ENCODE results near the gene ARPC4.

DNA sequence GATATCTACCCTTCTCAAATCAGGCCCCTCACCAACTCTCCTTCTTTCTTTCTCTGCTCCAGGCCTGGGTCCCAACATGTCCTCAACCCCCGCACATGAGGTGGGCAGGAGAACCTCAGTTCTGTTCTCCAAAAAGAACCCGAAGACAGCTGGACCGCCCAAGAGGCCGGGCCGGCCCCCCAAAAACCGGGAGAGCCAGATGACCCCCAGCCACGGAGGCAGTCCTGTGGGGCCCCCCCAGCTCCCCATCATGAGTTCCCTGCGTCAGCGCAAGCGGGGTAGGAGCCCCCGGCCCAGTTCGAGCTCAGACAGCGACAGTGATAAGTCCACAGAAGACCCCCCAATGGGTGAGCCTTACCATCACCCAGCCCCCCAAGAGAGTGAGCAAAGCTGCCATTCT lies 48.7 kb upstream of the ARPC4 start:
- no peak for TF ChIP-seq CTCF (IDR thresholded peaks at IDR 0.05)
- TF ChIP-seq, protein P1, sequence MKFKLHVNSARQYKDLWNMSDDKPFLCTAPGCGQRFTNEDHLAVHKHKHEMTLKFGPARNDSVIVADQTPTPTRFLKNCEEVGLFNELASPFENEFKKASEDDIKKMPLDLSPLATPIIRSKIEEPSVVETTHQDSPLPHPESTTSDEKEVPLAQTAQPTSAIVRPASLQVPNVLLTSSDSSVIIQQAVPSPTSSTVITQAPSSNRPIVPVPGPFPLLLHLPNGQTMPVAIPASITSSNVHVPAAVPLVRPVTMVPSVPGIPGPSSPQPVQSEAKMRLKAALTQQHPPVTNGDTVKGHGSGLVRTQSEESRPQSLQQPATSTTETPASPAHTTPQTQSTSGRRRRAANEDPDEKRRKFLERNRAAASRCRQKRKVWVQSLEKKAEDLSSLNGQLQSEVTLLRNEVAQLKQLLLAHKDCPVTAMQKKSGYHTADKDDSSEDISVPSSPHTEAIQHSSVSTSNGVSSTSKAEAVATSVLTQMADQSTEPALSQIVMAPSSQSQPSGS (CRISPR knock-in tag; IDR thresholded peaks at IDR 0.05; ENCODE audit: borderline replicate concordance, low read depth), result no peak
- TF ChIP-seq ATF1 (CRISPR knock-in tag; IDR thresholded peaks at IDR 0.05), result no peak
- TF ChIP-seq NR2C2 (CRISPR knock-in tag; IDR thresholded peaks at IDR 0.05), result no peak
- no peak for TF ChIP-seq FOXJ3 (CRISPR knock-in tag; IDR thresholded peaks at IDR 0.05; ENCODE audit: borderline replicate concordance)
- TF ChIP-seq ELF4 (CRISPR knock-in tag; IDR thresholded peaks at IDR 0.05; ENCODE audit: low read depth), result no peak
- no peak for TF ChIP-seq SP1 (CRISPR knock-in tag; conservative IDR thresholded peaks at IDR 0.05)
- TF ChIP-seq GABPB1 (CRISPR knock-in tag; IDR thresholded peaks at IDR 0.05), result no peak
- no peak for TF ChIP-seq SOX15 (CRISPR knock-in tag; IDR thresholded peaks at IDR 0.05)
- no peak for TF ChIP-seq TEAD4 (CRISPR knock-in tag; IDR thresholded peaks at IDR 0.05)
- no peak for TF ChIP-seq GTF2I (CRISPR knock-in tag; conservative IDR thresholded peaks at IDR 0.05)
- no peak for TF ChIP-seq ZNF138 (CRISPR knock-in tag; conservative IDR thresholded peaks at IDR 0.05)
- TF ChIP-seq CREM (CRISPR knock-in tag; IDR thresholded peaks at IDR 0.05), result no peak

Data from WTC11 (cell line).